H9 (cell line): ENCODE results near the gene MSI1. TPM values are rescaled to one million over a fixed set of nuclear protein-coding genes. Genes with fewer than 3 reads are reported as not detected.

ENCODE experiments used
- DNase-seq: peaks from one replicate; pipeline ENCODE4 v3.0.0-alpha.2; 2017
- H2AFZ ChIP-seq: one replicate; pipeline ENCODE4 v1.6.1; 2013; ENCODE audit warnings: mild to moderate bottlenecking, low read length, control low read depth, moderate library complexity
- H2AK5ac ChIP-seq: 2 replicates; pipeline ENCODE4 v1.6.1; 2013; ENCODE audit warnings: low read length, control low read depth, mixed read lengths; ENCODE audit not compliant: insufficient read length
- H2BK120ac ChIP-seq: one replicate; pipeline ENCODE4 v1.6.1; 2013; ENCODE audit warnings: low read depth, mild to moderate bottlenecking, low read length, control low read depth, inconsistent platforms; ENCODE audit not compliant: poor library complexity, severe bottlenecking
- H2BK12ac ChIP-seq: 2 replicates; pipeline ENCODE4 v1.6.1; 2013; ENCODE audit warnings: low read length, control low read depth, mixed read lengths, low read depth; ENCODE audit not compliant: insufficient read length
- H2BK15ac ChIP-seq: 2 replicates; pipeline ENCODE4 v1.6.1; 2013; ENCODE audit warnings: low read depth, low read length, control low read depth
- H2BK20ac ChIP-seq: one replicate; pipeline ENCODE4 v1.6.1; 2013; ENCODE audit warnings: low read depth, mild to moderate bottlenecking, low read length, control low read depth, inconsistent platforms; ENCODE audit not compliant: poor library complexity, severe bottlenecking
- H2BK5ac ChIP-seq: 2 replicates; pipeline ENCODE4 v1.6.1; 2013; ENCODE audit warnings: low read length, control low read depth, mixed read lengths; ENCODE audit not compliant: insufficient read length
- H3K14ac ChIP-seq: 2 replicates; pipeline ENCODE4 v1.6.1; 2013; ENCODE audit warnings: low read length, control low read depth; ENCODE audit not compliant: insufficient read depth
- H3K18ac ChIP-seq: 2 replicates; pipeline ENCODE4 v1.6.1; 2013; ENCODE audit warnings: low read depth, mild to moderate bottlenecking, mixed read lengths, low read length, control low read depth; ENCODE audit not compliant: insufficient read length
- H3K23ac ChIP-seq: 2 replicates; pipeline ENCODE4 v1.6.1; 2013; ENCODE audit warnings: low read length, control low read depth, mixed read lengths, low read depth; ENCODE audit not compliant: insufficient read length
- H3K23me2 ChIP-seq: 2 replicates; pipeline ENCODE4 v1.6.1; 2013; ENCODE audit warnings: low read depth, mild to moderate bottlenecking, mixed read lengths, low read length, control low read depth; ENCODE audit not compliant: insufficient read length, poor library complexity, severe bottlenecking
- H3K27ac ChIP-seq: 2 replicates; pipeline ENCODE4 v1.5.1; 2013; ENCODE audit warnings: low read length, control low read depth, mixed read lengths, low read depth; ENCODE audit not compliant: insufficient read length
- H3K27me3 ChIP-seq: 2 replicates; pipeline ENCODE4 v1.6.1; 2013; ENCODE audit warnings: low read length, control low read depth, inconsistent platforms; ENCODE audit not compliant: insufficient read depth
- H3K4ac ChIP-seq: 2 replicates; pipeline ENCODE4 v1.6.1; 2013; ENCODE audit warnings: low read depth, mild to moderate bottlenecking, control low read depth, inconsistent platforms, low read length, moderate library complexity
- H3K4me1 ChIP-seq: 2 replicates; pipeline ENCODE4 v1.6.1; 2013; ENCODE audit warnings: low read length, control low read depth, inconsistent platforms; ENCODE audit not compliant: insufficient read depth
- H3K4me2 ChIP-seq: 2 replicates; pipeline ENCODE4 v1.6.1; 2013; ENCODE audit warnings: low read length, control low read depth, mixed read lengths; ENCODE audit not compliant: insufficient read length, insufficient read depth
- H3K56ac ChIP-seq: 2 replicates; pipeline ENCODE4 v1.6.1; 2013; ENCODE audit warnings: low read depth, mild to moderate bottlenecking, mixed read lengths, low read length, control low read depth; ENCODE audit not compliant: insufficient read length
- H3K79me1 ChIP-seq: 2 replicates; pipeline ENCODE4 v1.6.1; 2013; ENCODE audit warnings: low read depth, mild to moderate bottlenecking, moderate library complexity, low read length, control low read depth, inconsistent platforms; ENCODE audit not compliant: insufficient read depth, poor library complexity, severe bottlenecking
- H3K79me2 ChIP-seq: 2 replicates; pipeline ENCODE4 v1.6.1; 2013; ENCODE audit warnings: low read length, control low read depth, inconsistent platforms; ENCODE audit not compliant: insufficient read depth
- H3K9ac ChIP-seq: 2 replicates; pipeline ENCODE4 v1.6.1; 2013; ENCODE audit warnings: low read length, control low read depth, mixed read lengths; ENCODE audit not compliant: insufficient read length; ENCODE audit errors: extremely low read depth
- H3K9me3 ChIP-seq: one replicate; pipeline ENCODE4 v1.6.1; 2013; ENCODE audit warnings: low read depth, low read length, inconsistent platforms; ENCODE audit not compliant: control insufficient read depth
- H3T11ph ChIP-seq: one replicate; pipeline ENCODE4 v1.6.1; 2013; ENCODE audit warnings: mild to moderate bottlenecking, low read length, control low read depth, inconsistent platforms
- H4K20me1 ChIP-seq: one replicate; pipeline ENCODE4 v1.6.1; 2013; ENCODE audit not compliant: control insufficient read depth, insufficient read length, insufficient read depth
- H4K5ac ChIP-seq: 2 replicates; pipeline ENCODE4 v1.6.1; 2013; ENCODE audit warnings: low read depth, mild to moderate bottlenecking, mixed read lengths, low read length, control low read depth; ENCODE audit not compliant: insufficient read length
- H4K8ac ChIP-seq: replicated peaks from 2 replicates; pipeline ENCODE4 v1.6.1; 2013; ENCODE audit warnings: low read length, control low read depth, mixed read lengths, low read depth; ENCODE audit not compliant: insufficient read length
- H4K91ac ChIP-seq: 2 replicates; pipeline ENCODE4 v1.6.1; 2013; ENCODE audit warnings: low read depth, mild to moderate bottlenecking, moderate library complexity, mixed read lengths, low read length, control low read depth; ENCODE audit not compliant: insufficient read length
- H3K27ac Mint-ChIP-seq, 3 experiments: 2 replicates in 2 of 3; 3 replicates in 1 of 3; pipeline ENCODE4 v1.8.0; 2020 to 2021; ENCODE audit warnings: mixed read lengths in 3 of 3, mild to moderate bottlenecking in 1 of 3, moderate library complexity in 1 of 3
- H3K27me3 Mint-ChIP-seq: 2 replicates; pipeline ENCODE4 v1.8.0; 2021; ENCODE audit warnings: low read depth, mild to moderate bottlenecking, moderate library complexity, mixed read lengths
- H3K36me3 Mint-ChIP-seq, 3 experiments: 2 replicates in 2 of 3; 3 replicates in 1 of 3; pipeline ENCODE4 v1.8.0; 2020 to 2021; ENCODE audit warnings: low read depth in 3 of 3, mixed read lengths in 3 of 3; ENCODE audit not compliant: insufficient read depth in 1 of 3
- H3K4me1 Mint-ChIP-seq, 2 experiments: 2 replicates each; pipeline ENCODE4 v1.8.0; 2020; ENCODE audit warnings: mixed read lengths in 2 of 2
- H3K4me3 Mint-ChIP-seq, 2 experiments: 2 replicates in 1 of 2; 3 replicates in 1 of 2; pipeline ENCODE4 v1.8.0; 2020 to 2021; ENCODE audit warnings: mild to moderate bottlenecking in 2 of 2, mixed read lengths in 2 of 2, moderate library complexity in 1 of 2
- H3K9me3 Mint-ChIP-seq, 2 experiments: 2 replicates in 1 of 2; 3 replicates in 1 of 2; pipeline ENCODE4 v1.8.0; 2020; ENCODE audit warnings: mild to moderate bottlenecking in 2 of 2, mixed read lengths in 2 of 2, moderate library complexity in 1 of 2
- WGBS: extraction: QIAGEN DNeasy Blood & Tissue Kit; methylation state at CpG from one replicate; pipeline ENCODE4 v1.1.7; 2013; ENCODE audit warnings: missing lambda C conversion rate, low lambda C conversion rate, mixed read lengths; ENCODE audit not compliant: insufficient read length; ENCODE audit errors: extremely low coverage; 5-methylcytosine and 5-hydroxymethylcytosine counted together
- total RNA-seq: library from RNA; stranded (reverse); gene quantifications from 2 replicates; pipeline ENCODE4 v1.2.1, GENCODE V29; 2021
- TF ChIP-seq, protein P1 (sequence below): fragments of 200-600 bp; sonication (generic); conservative IDR thresholded peaks from 3 replicates; pipeline ENCODE4 v1.8.0; 2021; ENCODE audit warnings: antibody characterized with exemption, mild to moderate bottlenecking

MSI1 gene
- total RNA-seq, 1 experiment from 2014 or later, result 91.5 TPM

DNA sequence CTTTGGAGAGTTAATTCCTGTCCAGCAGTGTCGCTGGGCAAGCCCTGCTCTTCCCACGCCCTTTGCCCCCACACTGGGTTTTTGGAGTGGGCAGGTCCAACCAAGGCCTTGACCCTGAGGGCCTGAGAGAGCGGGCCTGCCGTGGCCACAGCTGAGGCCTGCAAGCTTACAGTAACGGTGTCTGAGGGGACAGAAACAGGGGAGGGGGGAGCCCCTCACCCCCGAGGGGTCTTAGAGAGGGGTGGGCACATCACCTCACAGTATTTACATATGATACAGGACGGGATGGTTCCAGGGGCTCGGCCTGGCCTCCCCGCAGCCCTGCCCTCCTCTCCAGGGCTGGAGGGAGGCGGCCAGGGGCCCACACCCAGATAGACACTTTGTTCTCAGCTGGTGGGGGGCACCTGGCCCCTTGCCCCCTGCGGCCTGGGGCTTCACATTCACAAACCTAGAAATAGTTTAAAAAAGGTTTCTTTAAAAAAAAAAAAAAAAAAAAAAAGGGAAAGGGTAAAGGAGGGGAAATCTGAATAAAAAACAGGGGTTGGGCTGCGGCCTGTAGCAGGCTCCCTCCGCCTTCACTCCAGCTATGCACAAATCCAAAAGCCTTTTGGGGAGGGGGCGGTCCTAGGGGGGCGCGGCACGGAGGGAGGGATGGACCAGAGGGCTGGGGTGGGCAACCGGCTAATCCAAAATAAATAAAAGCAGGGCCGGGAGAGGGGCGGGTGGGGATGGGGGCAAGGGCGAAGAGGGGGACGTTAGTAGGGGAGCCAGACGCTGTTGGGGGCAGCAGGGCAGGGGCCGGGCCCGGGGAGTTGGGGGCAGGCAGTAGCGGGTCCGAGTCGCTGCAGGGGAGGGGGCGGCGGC is 26.6 kb downstream of the MSI1 start:
- Histone ChIP-seq H2AFZ (no peak overlapping the region), H2BK120ac (no peak overlapping the region), H4K8ac (no peak overlapping the region), H2BK20ac (no peak overlapping the region), H3K4me1 (no peaks in the 10 kb centered on the region), H2BK5ac (no peak overlapping the region), H3K23ac (no peak overlapping the region), H3K18ac (no peak overlapping the region), H4K91ac (no peak overlapping the region), H3K9ac (no peak overlapping the region), H2BK15ac (no peak overlapping the region), H3K23me2 (no peaks in the 10 kb centered on the region), H3K27ac (no peak overlapping the region), H3K27me3 (no peaks in the 10 kb centered on the region), H3K79me2 (no peaks in the 10 kb centered on the region), H3K9me3 (no peaks in the 10 kb centered on the region), H3K4ac (no peak overlapping the region), H3K79me1 (no peaks in the 10 kb centered on the region), H4K5ac (no peak overlapping the region), H3K56ac (no peak overlapping the region), H4K20me1 (no peaks in the 10 kb centered on the region), H3K4me2 (no peak overlapping the region), H3T11ph (no peak overlapping the region), H2BK12ac (no peak overlapping the region), H3K14ac (no peak overlapping the region), H2AK5ac (no peak overlapping the region)
- no peak for DNase-seq
- WGBS, result no CpG with 5 or more reads among the region's 30 CpGs
- TF ChIP-seq, protein P1, sequence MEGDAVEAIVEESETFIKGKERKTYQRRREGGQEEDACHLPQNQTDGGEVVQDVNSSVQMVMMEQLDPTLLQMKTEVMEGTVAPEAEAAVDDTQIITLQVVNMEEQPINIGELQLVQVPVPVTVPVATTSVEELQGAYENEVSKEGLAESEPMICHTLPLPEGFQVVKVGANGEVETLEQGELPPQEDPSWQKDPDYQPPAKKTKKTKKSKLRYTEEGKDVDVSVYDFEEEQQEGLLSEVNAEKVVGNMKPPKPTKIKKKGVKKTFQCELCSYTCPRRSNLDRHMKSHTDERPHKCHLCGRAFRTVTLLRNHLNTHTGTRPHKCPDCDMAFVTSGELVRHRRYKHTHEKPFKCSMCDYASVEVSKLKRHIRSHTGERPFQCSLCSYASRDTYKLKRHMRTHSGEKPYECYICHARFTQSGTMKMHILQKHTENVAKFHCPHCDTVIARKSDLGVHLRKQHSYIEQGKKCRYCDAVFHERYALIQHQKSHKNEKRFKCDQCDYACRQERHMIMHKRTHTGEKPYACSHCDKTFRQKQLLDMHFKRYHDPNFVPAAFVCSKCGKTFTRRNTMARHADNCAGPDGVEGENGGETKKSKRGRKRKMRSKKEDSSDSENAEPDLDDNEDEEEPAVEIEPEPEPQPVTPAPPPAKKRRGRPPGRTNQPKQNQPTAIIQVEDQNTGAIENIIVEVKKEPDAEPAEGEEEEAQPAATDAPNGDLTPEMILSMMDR, result no peak
- Mint-ChIP-seq H3K36me3 (peaks cover 20 to 42% (median 39%) of the 10 kb centered on the region in 3 experiments; a peak in 6 of 7 replicates), H3K4me1 (peaks cover 0 to 17% of the 10 kb centered on the region in 2 experiments; a peak in 2 of 4 replicates), H3K27ac (peak overlapping the region in 1 of 3 experiments; percentile 77; a peak in 1 of 7 replicates), H3K4me3 (no peak overlapping the region), H3K27me3 (peaks cover 11% of the 10 kb centered on the region), H3K9me3 (peaks cover 12 to 13% of the 10 kb centered on the region in 2 experiments)
